PC-3 (cell line): ENCODE results near the gene PRLR.

Experiments
- CTCF ChIP-seq: fragments of 300-600 bp; sonication (generic); conservative IDR thresholded peaks from 2 replicates; pipeline ENCODE4 v1.5.1; 2017; ENCODE audit warnings: antibody characterized with exemption, low read depth, mild to moderate bottlenecking, low read length
- EZH2 ChIP-seq: fragments of 300-600 bp; sonication (generic); IDR thresholded peaks from one replicate; pipeline ENCODE4 v1.6.1; 2017; ENCODE audit warnings: antibody characterized with exemption, mild to moderate bottlenecking, low read length; ENCODE audit not compliant: unreplicated experiment
- EZH2phosphoT487 ChIP-seq: fragments of 300-600 bp; sonication (generic); IDR thresholded peaks from 2 replicates; pipeline ENCODE4 v1.6.1; 2018; ENCODE audit warnings: mild to moderate bottlenecking, antibody characterized with exemption, low read length, borderline replicate concordance

DNA sequence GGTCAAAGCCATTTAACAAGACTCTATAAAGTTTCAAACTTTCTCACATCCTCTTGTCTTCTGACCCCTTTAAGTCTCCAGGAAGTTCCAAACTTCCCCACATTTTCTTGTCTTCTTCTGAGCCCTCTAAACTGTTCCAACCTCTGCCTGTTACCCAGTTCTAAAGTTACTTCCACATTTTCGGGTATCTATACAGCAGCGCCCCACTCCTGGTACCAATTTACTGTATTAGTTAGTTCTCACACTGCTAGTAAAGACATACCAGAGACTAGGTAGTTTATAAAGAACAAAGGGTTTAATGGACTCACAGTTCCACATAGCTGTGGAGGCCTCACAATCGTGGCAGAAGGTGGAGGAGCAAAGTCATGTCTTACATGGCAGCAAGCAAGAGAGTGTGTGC is 23.3 kb upstream of the PRLR start:
- TF ChIP-seq EZH2: no peak
- no peak for TF ChIP-seq CTCF
- no peak for TF ChIP-seq EZH2phosphoT487
